GM19099 (cell line): ENCODE measurements around the gene CYBA.

ENCODE experiments used
- POLR2A ChIP-seq: IDR thresholded peaks from 3 replicates; pipeline ENCODE4 v1.6.1; 2011; ENCODE audit warnings: low read depth; ENCODE audit not compliant: insufficient read length; ENCODE audit errors: extremely low read depth

Gene CYBA

GRCh38 chr16:88678224-88678979 lies 27.5 kb upstream of the CYBA start:
- TF ChIP-seq POLR2A = no peak

GRCh38 chr16:88677721-88678120 lies 26.9 kb upstream of the CYBA start:
- TF ChIP-seq POLR2A = no peak

- no peak for TF ChIP-seq POLR2A
Measured at GRCh38 chr16:88676502-88677242, 25.8 kb upstream of the CYBA start.

GRCh38 chr16:88673716-88674379 lies 23.0 kb upstream of the CYBA start:
- no peak for TF ChIP-seq POLR2A

GRCh38 chr16:88672776-88673175 lies 21.9 kb upstream of the CYBA start:
- no peak for TF ChIP-seq POLR2A

- TF ChIP-seq POLR2A = no peak
Measured at GRCh38 chr16:88671806-88672205, 21.0 kb upstream of the CYBA start.

- no peak for TF ChIP-seq POLR2A
Measured at GRCh38 chr16:88669980-88670379, 19.1 kb upstream of the CYBA start.

- no peak for TF ChIP-seq POLR2A
Measured at GRCh38 chr16:88667461-88667860, 16.6 kb upstream of the CYBA start.

- no peak for TF ChIP-seq POLR2A
Measured at GRCh38 chr16:88665570-88665969, 14.7 kb upstream of the CYBA start.

GRCh38 chr16:88665148-88665547 lies 14.3 kb upstream of the CYBA start:
- TF ChIP-seq POLR2A = no peak

- peak; percentile 88 for TF ChIP-seq POLR2A
Measured at GRCh38 chr16:88662843-88663606, 12.2 kb upstream of the CYBA start, which contains the start of gene MVD. TSS of gene MVD (minus strand) at chr16:88663091. CDS start at chr16:88663080, 11 bp downstream.

- TF ChIP-seq POLR2A = no peak
Measured at GRCh38 chr16:88662222-88662842, 11.5 kb upstream of the CYBA start.

GRCh38 chr16:88661468-88661867 lies 10.6 kb upstream of the CYBA start:
- TF ChIP-seq POLR2A = no peak

GRCh38 chr16:88659160-88659559 lies 8.3 kb upstream of the CYBA start:
- TF ChIP-seq POLR2A = no peak
